T-helper 2 cell treated with Interferon-gamma antibody and Interleukin-4, amounts not matched to agents 100 ng/mL and 5 ng/mL, for 36 hours (primary cell): ENCODE results near the gene C12orf57. TPM values are rescaled to one million over a fixed set of nuclear protein-coding genes. Genes with fewer than 3 reads are reported as not detected.

ENCODE experiments used
- intact Hi-C: fragments of 100-400 bp; cut with micrococcal nuclease; formaldehyde crosslinking; loops from one replicate; pipeline ENCODE4 v1.15.1; 2023
- total RNA-seq: library from RNA; stranded (reverse); gene quantifications from 2 replicates; pipeline ENCODE4 v1.2.3, GENCODE V29; 2022

Gene C12orf57
- total RNA-seq, 1 donor from 2014 or later: 135 TPM

DNA sequence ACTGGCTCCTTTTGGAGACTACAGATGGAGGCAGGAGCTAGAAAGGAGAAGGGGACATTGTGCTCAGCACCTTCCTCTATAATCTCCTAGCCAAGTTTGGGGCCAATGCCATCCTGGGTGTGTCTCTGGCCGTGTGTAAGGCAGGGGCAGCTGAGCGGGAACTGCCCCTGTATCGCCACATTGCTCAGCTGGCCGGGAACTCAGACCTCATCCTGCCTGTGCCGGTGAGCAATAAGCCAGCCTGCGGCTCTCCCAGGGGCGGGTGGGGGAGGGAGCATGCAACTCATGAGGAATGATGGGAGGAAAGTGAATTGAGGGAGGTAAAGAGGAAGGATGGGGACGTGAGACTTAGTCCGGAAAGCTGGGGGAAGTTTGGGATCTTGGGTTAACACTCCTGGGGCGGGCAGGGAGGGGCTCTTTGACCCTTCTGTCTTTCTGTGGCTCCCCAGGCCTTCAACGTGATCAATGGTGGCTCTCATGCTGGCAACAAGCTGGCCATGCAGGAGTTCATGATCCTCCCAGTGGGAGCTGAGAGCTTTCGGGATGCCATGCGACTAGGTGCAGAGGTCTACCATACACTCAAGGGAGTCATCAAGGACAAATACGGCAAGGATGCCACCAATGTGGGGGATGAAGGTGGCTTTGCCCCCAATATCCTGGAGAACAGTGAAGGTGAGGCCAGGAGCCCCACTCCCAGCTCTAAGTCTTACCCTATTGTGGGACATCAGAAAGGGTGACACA lies 26.2 kb upstream of the C12orf57 start:
- intact Hi-C loops: no loop called here

DNA sequence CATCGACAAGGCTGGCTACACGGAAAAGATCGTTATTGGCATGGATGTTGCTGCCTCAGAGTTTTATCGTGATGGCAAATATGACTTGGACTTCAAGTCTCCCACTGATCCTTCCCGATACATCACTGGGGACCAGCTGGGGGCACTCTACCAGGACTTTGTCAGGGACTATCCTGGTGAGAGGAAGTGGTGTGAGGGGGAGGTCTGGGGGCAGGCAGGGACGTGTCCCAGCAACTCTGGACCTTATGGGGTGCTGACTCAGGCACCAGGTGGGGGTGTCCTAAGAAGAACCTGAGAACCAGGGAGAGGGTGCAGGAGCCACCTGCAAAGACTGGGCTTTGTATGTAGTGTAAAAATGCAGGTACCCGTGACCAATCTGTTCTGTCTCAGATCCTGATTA lies 24.2 kb upstream of the C12orf57 start:
- intact Hi-C loops: no loop called here

DNA sequence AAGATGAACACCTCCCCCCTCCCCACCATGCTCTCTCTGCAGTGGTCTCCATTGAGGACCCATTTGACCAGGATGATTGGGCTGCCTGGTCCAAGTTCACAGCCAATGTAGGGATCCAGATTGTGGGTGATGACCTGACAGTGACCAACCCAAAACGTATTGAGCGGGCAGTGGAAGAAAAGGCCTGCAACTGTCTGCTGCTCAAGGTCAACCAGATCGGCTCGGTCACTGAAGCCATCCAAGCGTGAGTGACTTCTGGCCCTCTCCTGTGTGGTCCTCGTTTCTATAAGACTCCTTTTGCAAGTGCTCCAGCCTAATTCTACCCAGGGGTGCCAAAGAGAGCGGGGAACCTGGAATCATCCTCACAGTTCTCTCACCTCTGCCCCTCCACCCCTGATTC lies 22.3 kb upstream of the C12orf57 start:
- intact Hi-C loops: no loop called here

GRCh38 chr12:6921996-6922946 lies 21.6 kb upstream of the C12orf57 start:
- intact Hi-C loops: no loop called here

DNA sequence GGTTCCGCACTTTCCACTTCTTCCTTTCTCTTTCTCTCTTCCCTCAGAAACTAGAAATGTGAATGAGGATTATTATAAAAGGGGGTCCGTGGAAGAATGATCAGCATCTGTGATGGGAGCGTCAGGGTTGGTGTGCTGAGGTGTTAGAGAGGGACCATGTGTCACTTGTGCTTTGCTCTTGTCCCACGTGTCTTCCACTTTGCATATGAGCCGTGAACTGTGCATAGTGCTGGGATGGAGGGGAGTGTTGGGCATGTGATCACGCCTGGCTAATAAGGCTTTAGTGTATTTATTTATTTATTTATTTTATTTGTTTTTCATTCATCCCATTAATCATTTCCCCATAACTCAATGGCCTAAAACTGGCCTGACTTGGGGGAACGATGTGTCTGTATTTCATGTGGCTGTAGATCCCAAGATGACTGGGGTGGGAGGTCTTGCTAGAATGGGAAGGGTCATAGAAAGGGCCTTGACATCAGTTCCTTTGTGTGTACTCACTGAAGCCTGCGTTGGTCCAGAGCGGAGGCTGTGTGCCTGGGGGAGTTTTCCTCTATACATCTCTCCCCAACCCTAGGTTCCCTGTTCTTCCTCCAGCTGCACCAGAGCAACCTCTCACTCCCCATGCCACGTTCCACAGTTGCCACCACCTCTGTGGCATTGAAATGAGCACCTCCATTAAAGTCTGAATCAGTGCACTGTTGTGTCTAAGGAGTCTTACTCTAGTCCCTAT lies 20.7 kb upstream of the C12orf57 start:
- intact Hi-C loops: no loop called here

DNA sequence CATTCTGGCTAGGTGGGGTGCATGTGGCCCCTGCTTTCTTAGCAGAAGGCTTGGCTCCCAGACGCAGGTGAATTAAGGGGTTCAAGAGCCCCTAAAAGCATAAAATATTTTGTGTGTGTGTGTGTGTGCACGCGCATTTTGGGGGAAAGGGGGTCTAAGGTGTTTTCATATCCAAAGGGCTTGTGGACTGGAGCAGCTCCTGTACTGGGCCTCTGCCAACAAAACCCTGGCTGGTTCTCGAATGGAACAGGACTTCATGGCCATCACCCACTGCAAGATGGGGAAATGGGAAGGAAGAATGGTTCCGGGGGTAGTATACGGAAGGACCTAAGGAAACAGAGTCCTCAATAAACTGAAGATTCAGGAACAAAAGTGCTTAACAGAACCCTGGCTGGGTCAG lies 20.0 kb upstream of the C12orf57 start:
- intact Hi-C loops: loop anchor here (1.0 kb wide), 5 partner anchors 14 to 189 kb away; partner anchors contain the start of genes C1R and C1RL

DNA sequence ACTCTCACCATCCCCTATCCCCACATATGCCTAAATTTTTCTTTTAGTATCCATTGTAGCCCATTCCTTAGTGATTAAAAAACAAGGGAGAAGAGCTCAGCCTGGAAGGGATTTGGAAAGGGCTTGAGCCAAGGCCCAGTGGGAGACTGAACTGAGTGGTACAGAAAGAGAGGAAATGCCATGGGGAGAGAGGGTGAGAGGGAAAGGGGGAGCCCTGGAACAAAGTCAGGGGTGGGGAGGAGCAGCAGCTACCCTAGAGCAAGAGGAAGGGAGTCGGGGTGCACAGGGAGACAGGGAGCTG lies 18.6 kb upstream of the C12orf57 start:
- intact Hi-C loops: no loop called here

DNA sequence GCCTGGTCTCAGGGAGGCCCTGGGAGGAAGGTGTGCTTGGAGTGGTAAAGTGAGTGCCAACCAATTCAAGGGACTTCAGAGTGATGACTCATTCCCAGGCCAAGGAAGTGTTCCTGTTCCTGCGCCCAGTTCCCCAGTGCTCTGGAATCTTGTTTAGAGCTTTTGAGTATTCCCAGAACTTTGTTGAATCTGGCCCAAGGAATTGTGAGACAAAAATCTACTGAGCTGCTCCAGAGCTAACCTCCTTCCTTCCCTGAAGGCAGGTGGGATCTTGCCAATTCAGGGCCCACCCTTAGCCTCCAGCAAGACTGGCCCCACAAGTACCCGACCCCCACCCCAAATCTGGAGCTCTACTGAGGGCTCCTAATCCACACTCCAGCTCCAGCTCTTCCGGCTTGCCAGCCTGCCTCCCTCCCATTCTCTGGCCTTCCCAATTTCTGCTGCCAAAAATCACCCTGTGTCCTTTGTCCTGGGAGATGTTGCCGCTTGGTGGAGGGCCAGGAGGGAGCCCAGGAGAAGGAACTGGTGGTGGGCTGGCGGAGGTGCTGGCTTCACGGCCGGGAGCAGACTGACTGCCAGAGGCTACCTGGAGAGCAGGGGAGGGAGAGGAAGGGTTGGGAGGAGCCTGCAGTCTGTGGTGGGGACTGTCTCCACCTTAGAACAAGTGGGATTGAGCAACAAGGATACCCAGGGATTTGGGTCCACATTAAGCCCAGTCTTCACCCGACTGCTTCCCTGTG lies 18.1 kb upstream of the C12orf57 start:
- intact Hi-C loops: no loop called here

GRCh38 chr12:6927379-6928021 lies 16.3 kb upstream of the C12orf57 start, which contains the start of gene ATN1:
Gene ATN1 (plus strand): TSS chr12:6927959. CDS start chr12:6934002, 6,043 bp downstream.
- intact Hi-C loops: no loop called here

DNA sequence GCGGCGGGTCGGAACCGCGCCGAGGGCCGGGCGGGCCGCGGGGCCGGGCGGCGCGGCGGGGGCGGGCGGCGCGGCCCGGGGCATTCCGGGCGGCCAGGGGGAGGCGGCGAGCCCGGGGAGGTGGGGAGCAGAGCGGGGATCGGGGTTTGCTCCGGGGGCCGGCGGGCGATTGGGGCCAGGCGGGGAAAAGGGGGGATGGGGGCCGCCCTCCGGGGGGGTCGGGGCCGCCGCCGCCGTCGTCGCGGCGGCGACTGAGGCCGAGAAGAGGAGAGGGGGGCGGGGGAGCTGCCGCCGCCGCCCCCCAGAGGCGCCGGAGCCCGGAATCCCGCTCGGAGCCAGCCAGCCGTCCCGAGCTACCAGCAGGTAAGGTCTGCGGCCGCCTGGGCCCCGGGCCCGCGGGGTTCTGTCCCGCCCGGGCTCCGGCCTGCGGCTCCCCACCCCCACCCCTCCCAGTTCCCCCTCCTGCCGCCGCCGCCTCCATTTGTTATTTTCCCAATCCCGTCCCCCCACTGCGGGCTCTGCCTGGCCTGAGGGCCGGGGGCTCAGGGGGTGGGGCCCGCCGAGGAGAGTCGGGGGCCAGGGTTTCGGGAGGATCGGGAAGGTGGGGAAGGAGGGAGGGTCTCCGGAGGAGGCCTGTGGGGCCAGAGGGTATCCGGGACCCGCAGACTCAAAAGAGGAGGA lies 15.7 kb upstream of the C12orf57 start:
- intact Hi-C loops: no loop called here

DNA sequence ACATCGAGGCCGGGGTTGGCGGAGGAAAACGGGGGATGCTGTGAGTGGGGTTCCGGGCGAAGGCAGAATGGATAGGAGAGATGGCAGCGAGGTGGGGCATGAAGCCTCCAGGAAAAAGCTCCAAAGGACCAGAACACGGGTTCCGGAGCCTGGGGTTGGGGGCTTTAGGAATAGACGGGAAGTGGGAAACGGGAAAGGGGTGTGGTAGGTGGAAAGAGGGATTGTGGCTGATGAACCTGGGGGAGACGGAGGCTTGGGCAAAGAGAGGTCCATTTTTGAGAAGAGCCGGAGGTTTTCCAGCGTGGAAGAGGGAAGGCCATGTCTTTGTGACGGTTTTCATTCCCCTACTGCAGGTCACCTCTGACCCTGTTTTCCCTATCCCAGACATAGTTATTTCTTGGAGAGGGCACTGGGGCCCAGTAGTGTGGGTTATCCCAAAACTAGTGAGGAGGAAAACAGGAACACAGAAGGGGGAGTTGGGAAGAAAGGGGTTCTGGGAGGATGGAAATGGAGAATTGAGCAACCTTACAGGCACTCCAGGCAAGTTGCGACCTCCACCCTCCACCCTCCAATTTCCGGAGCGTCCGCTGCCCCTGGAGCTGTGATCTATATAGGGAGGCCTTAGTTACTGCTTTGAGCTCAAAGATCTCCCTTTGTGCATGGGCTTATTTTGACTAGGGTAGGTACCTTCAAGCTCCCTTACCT lies 15.0 kb upstream of the C12orf57 start:
- intact Hi-C loops: no loop called here

DNA sequence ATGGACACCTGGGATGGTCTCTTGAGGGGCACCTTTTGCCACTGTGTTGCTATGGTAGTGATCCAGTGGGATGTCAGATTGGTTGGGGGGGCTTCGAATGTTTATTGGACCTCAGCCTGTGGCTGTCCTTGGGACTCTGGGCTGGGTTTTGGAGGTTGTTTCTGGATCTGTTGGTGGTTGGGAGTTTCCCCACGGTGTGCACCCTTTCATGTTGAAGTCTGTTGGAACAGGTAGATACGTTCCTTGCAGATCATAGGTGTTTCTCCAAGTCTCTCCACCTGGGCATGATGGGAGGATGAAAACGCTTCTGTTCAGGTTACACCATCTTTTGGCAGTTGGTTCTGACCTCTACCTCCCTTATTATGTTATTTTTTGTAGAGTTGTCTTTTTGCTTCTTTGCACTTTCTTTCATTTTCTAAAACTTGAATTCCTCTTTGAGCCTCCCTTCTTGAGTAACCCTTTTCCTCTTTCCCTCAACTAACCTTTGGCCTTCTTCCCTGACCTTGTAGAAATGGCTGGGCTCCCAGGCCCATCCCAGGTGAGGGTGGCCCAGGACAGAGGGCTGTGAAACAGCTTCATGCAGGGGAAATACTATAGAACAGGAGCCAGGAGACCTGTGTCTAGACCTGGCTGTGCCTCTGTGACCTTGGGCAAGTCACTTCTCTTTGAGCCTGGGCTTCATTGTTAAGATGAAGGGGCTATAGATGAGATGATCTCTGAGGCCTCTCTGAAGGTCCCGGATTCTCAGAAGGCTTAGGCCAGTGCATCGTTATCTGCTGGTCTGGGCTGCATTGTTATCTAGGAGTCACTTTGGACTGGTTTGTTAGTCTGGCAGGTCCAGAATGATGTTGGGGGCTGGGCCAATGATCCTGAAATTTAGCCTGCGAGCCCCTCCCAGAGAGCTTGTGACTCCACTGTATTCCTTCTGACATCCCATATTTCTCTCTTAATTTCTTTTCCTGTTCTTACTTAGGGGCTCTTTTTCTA lies 14.1 kb upstream of the C12orf57 start:
- intact Hi-C loops: no loop called here

- intact Hi-C loops: no loop called here
Measured at GRCh38 chr12:6932766-6933165, 11.1 kb upstream of the C12orf57 start.

DNA sequence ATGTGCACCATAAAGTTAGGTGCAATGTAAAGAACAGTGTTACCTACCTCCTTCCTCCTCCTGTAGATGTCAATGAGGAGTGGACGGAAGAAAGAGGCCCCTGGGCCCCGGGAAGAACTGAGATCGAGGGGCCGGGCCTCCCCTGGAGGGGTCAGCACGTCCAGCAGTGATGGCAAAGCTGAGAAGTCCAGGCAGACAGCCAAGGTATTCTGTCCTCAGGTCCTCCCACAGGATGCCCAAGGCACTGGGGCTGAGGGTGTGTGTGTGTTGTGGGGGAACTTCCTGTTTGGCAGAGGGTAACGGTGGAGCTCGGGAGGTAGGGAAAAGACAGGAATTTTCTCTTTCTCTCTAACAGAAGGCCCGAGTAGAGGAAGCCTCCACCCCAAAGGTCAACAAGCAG lies 9.7 kb upstream of the C12orf57 start:
- intact Hi-C loops: no loop called here

GRCh38 chr12:6935371-6936193 lies 8.2 kb upstream of the C12orf57 start:
- intact Hi-C loops: no loop called here

- intact Hi-C loops: no loop called here
Measured at GRCh38 chr12:6936194-6936635, 7.6 kb upstream of the C12orf57 start.
